Thyroid gland (tissue), 4 donors: ENCODE measurements around the gene PRR12. TPM values are rescaled to one million over a fixed set of nuclear protein-coding genes. Genes with fewer than 3 reads are reported as not detected.
A peak's percentile ranks its signal among the peaks of the same experiment; 100 is the strongest.
"Not testable (repeated sequence)": the region's sequence is repeated elsewhere in the genome, so short reads cannot be mapped to it uniquely, and the experiment has no call there.

Experiments
- DNase-seq, 2 donors: peaks; one replicate each; pipeline ENCODE4 v3.0.0-alpha.2; 2019
- H3K27ac ChIP-seq, 3 donors: fragments of 200-600 bp; sonication (generic); 1 replicate in 2 of 3; 2 replicates in 1 of 3; pipeline ENCODE4 v1.5.1; 2016 to 2019; ENCODE audit warnings: mild to moderate bottlenecking in 1 of 3, moderate library complexity in 1 of 3
- H3K27me3 ChIP-seq: fragments of 200-600 bp; sonication (generic); one replicate; pipeline ENCODE4 v1.5.1; 2019
- H3K36me3 ChIP-seq, 2 donors: fragments of 200-600 bp; sonication (generic); one replicate each; pipeline ENCODE4 v1.5.1; 2016 to 2019
- H3K4me1 ChIP-seq, 2 donors: fragments of 200-600 bp; sonication (generic); one replicate each; pipeline ENCODE4 v1.5.1; 2017 to 2019
- H3K4me3 ChIP-seq, 3 donors: fragments of 200-600 bp; sonication (generic); replicated peaks in 1 of 3; 1 replicate in 2 of 3; 2 replicates in 1 of 3; pipeline ENCODE4 v1.5.1; 2016; ENCODE audit warnings: mild to moderate bottlenecking in 1 of 3
- H3K9me3 ChIP-seq: fragments of 200-600 bp; sonication (generic); one replicate; pipeline ENCODE4 v1.5.1; 2017
- CTCF ChIP-seq, 6 experiments: fragments of 200-600 bp in 3 of 6; fragments of 450-650 bp in 3 of 6; sonication (generic) in 3 of 6; IDR thresholded peaks; one replicate each; pipeline ENCODE4 v1.5.1; 2016 to 2019; ENCODE audit warnings: antibody characterized with exemption in 6 of 6, mild to moderate bottlenecking in 2 of 6, inconsistent platforms in 1 of 6, moderate library complexity in 1 of 6
- POLR2A ChIP-seq, 2 donors: fragments of 450-650 bp; IDR thresholded peaks; one replicate each; pipeline ENCODE4 v1.6.1; 2017; ENCODE audit warnings: antibody characterized with exemption in 2 of 2, mild to moderate bottlenecking in 2 of 2, moderate library complexity in 1 of 2
- WGBS, 2 donors: methylation state at CpG; one replicate each; pipeline ENCODE4 v1.1.5; 2017; 5-methylcytosine and 5-hydroxymethylcytosine counted together
- intact Hi-C: fragments of 100-400 bp; cut with DNase I; formaldehyde crosslinking; loops from one replicate; pipeline ENCODE4 v1.15.1; 2023
- total RNA-seq, 4 donors: library from RNA; depleted of rRNA; stranded (reverse); fragments of >200 nt; gene quantifications; one replicate each; pipeline ENCODE4 v1.2.3, GENCODE V29; 2016

The PRR12 gene
- total RNA-seq, 4 donors from 2014 or later: 7.3 to 15.6 (median 12.4) TPM

GRCh38 chr19:49616532-49616931 lies 25.6 kb downstream of the PRR12 start:
- Histone ChIP-seq H3K27me3 (no peaks in the 10 kb centered on the region), H3K27ac (no peak overlapping the region), H3K36me3 (peaks cover 36 to 42% of the 10 kb centered on the region in 2 donors), H3K4me3 (no peak overlapping the region), H3K4me1 (no peaks in the 10 kb centered on the region), H3K9me3 (no peaks in the 10 kb centered on the region)
- DNase-seq: no peak
- TF ChIP-seq POLR2A (IDR thresholded peaks at IDR 0.05) (no peak), CTCF (IDR thresholded peaks at IDR 0.05) (no peak)
- 98% methylated on average over 7 of the region's 7 CpGs for WGBS, 2 donors
- intact Hi-C loops: no loop called here

GRCh38 chr19:49616945-49617344 lies 26.0 kb downstream of the PRR12 start:
- 92 to 94% methylated on average over 7 of the region's 7 CpGs for WGBS, 2 donors
- no peaks in the 10 kb centered on the region for H3K4me1 ChIP-seq
- no peak overlapping the region for H3K27ac ChIP-seq
- H3K4me3 ChIP-seq: no peak overlapping the region
- no peak for TF ChIP-seq CTCF (IDR thresholded peaks at IDR 0.05)
- H3K27me3 ChIP-seq: no peaks in the 10 kb centered on the region
- DNase-seq: no peak
- intact Hi-C loops: no loop called here
- peaks cover 37 to 47% of the 10 kb centered on the region in 2 donors for H3K36me3 ChIP-seq
- no peaks in the 10 kb centered on the region for H3K9me3 ChIP-seq

DNA sequence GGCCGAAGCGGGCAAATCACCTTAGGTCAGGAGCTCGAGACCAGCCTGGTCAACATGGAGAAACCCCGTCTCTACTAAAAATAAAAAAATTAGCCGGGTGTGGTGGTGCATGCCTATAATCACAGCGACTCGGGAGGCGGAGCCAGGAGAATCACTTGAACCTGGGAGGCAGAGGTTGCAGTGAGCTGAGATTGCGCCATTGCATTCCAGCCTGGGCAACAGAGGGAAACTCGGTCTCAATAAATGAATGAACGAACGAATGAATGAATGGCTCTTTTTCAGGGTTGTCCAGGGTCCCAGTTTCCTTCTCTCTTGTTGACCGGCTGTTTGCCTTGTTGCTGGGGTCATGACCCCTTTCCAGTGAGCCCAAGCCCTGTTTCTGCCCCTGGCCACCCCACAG lies 26.9 kb downstream of the PRR12 start:
- H3K27me3 ChIP-seq, H3K4me3 ChIP-seq, H3K27ac ChIP-seq, DNase-seq, intact Hi-C loops, H3K9me3 ChIP-seq, H3K4me1 ChIP-seq: not testable (repeated sequence)
- H3K36me3 ChIP-seq: peaks cover 37 to 48% of the 10 kb centered on the region in 2 donors
- WGBS, 2 donors: 91 to 92% methylated on average over 13 of the region's 13 CpGs

- no peaks in the 10 kb centered on the region for H3K27me3 ChIP-seq
- H3K36me3 ChIP-seq: peaks cover 18 to 21% of the 10 kb centered on the region in 2 donors
- H3K27ac ChIP-seq: no peak overlapping the region
- no peaks in the 10 kb centered on the region for H3K9me3 ChIP-seq
- intact Hi-C loops: no loop called here
- 83 to 86% methylated on average over 17 to 21 of the region's 27 CpGs for WGBS, 2 donors
- TF ChIP-seq POLR2A (IDR thresholded peaks at IDR 0.05): no peak
- TF ChIP-seq CTCF (IDR thresholded peaks at IDR 0.05): no peak
- no peak overlapping the region for H3K4me3 ChIP-seq
- H3K4me1 ChIP-seq: peaks cover 5 to 10% of the 10 kb centered on the region in 2 donors
- no peak for DNase-seq
Observed at GRCh38 chr19:49624967-49625910, 34.3 kb downstream of the PRR12 start.

GRCh38 chr19:49626226-49626625 lies 35.2 kb downstream of the PRR12 start:
- intact Hi-C loops: no loop called here
- TF ChIP-seq CTCF (IDR thresholded peaks at IDR 0.05) (no peak), POLR2A (IDR thresholded peaks at IDR 0.05) (no peak)
- Histone ChIP-seq H3K9me3 (no peaks in the 10 kb centered on the region), H3K4me3 (no peak overlapping the region), H3K27me3 (no peaks in the 10 kb centered on the region), H3K36me3 (peaks cover 16 to 19% of the 10 kb centered on the region in 2 donors), H3K4me1 (peaks cover 5 to 19% of the 10 kb centered on the region in 2 donors), H3K27ac (peak overlapping the region in 1 of 3 donors; percentile 17)
- DNase-seq: peak; percentile 37 to 44
- WGBS, 2 donors: 58 to 62% methylated on average over 11 of the region's 11 CpGs
